GM12872 (cell line): ENCODE data around the gene FARP1.

ENCODE experiments used
- TF ChIP-seq, protein P1 (sequence below): IDR thresholded peaks from 3 replicates; pipeline ENCODE4 v1.5.1; 2011; ENCODE audit warnings: low read depth, mild to moderate bottlenecking, low read length, moderate library complexity; ENCODE audit not compliant: insufficient read depth

Gene FARP1

DNA sequence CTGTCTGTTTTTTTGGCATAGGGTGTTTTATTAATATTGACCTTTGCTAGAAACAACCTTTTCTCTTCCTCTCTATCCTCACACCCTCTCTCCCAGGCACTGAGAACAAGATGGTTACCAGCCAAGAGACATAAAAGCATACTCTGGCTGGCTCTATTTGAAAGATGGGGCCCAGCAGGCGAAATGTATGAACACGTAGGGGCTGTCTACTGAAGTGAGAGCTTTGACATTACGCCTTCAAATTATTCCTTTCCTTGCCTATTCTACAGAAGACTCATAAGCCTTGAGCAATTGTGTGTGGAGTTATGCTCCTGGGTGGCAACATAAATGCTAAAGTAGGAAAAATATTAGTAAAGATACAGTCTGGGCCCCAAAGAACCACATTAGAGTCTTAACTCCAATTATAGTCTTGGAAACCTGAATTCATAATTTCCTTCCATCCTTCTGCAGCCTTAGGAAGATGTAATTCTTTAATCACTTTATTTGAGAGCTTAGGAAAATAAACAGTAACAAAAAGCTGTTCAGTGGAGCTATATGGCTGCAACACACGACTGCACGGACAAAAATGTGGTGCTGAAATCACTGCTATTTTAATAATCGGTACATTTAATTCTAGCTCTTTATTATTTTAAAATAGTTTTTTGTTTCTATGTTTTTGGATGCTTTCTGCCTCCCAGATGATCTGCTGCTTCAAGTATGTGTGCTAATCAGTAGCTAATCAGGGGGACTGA lies 156.5 kb downstream of the FARP1 start:
- TF ChIP-seq, protein P1, sequence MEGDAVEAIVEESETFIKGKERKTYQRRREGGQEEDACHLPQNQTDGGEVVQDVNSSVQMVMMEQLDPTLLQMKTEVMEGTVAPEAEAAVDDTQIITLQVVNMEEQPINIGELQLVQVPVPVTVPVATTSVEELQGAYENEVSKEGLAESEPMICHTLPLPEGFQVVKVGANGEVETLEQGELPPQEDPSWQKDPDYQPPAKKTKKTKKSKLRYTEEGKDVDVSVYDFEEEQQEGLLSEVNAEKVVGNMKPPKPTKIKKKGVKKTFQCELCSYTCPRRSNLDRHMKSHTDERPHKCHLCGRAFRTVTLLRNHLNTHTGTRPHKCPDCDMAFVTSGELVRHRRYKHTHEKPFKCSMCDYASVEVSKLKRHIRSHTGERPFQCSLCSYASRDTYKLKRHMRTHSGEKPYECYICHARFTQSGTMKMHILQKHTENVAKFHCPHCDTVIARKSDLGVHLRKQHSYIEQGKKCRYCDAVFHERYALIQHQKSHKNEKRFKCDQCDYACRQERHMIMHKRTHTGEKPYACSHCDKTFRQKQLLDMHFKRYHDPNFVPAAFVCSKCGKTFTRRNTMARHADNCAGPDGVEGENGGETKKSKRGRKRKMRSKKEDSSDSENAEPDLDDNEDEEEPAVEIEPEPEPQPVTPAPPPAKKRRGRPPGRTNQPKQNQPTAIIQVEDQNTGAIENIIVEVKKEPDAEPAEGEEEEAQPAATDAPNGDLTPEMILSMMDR = no peak

DNA sequence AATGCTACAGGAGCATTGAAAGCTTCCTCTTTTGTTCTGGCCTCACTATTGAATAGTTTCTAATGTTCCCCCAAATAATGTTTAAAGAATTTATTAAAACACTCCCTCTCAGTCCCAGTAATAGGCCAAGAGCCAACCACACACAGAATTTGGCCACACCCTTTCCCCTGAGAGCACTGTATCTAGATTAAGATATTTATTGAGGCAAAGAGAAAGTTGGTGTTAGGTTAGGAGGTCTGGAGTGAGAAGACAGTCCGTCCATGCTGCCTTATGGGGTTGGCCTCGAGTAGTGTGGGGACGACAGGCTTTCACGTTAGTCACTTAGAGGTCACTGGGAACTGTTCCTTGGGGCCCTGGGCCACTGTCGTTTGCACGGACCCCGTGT lies 157.1 kb downstream of the FARP1 start:
- TF ChIP-seq, protein P1 = no peak

DNA sequence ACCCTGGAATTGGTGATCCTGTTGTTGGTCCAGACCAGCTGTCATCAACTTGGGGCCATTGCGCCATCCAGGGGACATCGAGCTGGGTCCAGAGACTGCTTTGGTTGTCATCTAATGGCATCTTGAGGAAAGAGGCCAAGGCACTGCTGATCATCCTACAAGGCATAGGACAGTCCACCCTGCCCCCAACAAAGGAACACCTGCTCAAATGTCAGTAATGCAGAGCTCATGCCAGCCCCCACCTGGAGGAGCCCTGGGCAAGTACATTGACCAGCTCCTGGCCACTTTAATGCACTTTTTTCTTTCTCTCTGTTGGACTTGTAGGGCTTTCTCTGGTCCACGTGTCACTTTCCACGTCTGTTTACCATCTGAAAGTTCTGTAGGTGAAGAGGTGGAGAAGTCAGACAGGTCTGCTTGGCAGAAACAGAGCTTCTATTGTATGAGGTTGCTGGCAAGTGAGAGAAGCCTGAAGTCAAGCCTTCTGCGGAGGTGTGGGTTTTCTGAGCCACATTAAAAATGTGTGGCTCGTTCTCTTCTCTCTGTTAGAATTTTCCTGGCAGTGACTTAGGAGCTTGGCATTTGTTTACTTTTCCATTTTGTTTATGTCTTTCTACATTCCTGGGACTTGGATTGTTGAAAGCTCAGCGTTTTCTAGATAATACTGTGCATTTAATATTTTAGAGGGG lies 158.2 kb downstream of the FARP1 start:
- TF ChIP-seq, protein P1 = no peak

DNA sequence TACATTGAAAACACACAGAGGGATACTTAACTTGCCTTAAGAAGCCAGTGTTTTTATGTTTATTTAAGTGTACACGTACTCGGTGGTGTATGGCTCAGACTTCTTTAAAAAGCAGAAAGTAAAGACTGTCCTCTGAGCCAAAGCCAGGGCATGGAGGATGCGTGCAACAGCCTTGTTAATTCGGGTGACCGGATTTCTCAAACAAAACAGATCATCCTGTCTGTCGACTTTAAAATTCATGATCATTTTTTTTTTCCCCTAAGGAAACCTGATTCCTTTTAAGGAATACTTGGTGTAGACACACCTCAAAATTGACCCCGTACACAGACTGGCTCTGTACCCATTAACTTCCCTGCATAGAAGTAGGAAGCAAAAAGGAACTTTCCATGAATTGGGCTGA lies 158.8 kb downstream of the FARP1 start:
- TF ChIP-seq, protein P1 = no peak

DNA sequence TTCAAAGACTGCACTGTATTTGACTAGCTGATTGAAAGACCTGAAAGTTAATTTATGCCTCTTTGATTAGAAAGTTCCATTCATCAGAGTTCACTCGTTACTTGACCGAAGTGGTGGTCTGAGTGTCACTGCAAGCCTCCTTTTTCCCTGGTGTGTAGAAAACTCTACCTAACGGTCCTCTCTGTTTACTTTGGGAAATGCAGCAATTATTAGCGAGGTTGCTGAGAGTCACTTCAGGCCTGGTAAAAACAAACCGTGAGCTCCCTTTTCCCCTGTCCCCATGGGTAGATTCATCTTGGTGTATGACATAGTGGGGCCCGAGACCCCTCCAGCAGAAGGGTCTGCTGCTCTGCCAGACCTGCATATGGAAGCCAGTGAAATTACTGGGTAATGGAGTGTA lies 161.0 kb downstream of the FARP1 start:
- TF ChIP-seq, protein P1 = no peak

DNA sequence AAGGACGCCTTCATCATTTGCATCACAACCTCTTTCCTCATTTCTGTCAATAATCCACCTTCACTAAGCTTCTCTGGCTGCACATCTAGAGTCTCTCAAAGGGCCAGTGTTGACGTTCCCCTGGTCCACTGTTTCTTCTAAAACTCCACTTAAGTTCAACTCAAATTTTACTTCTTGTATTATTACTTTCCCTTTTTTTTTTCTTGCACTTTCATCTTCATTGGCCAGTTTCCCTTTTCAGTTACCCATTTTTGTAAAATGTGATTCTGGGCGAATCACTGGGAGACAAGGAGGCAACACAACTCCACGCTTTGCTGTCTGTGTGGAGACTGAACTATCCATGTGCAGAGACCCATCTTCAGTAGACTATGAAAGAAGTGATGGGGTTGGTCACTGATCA lies 162.8 kb downstream of the FARP1 start:
- TF ChIP-seq, protein P1 = no peak

DNA sequence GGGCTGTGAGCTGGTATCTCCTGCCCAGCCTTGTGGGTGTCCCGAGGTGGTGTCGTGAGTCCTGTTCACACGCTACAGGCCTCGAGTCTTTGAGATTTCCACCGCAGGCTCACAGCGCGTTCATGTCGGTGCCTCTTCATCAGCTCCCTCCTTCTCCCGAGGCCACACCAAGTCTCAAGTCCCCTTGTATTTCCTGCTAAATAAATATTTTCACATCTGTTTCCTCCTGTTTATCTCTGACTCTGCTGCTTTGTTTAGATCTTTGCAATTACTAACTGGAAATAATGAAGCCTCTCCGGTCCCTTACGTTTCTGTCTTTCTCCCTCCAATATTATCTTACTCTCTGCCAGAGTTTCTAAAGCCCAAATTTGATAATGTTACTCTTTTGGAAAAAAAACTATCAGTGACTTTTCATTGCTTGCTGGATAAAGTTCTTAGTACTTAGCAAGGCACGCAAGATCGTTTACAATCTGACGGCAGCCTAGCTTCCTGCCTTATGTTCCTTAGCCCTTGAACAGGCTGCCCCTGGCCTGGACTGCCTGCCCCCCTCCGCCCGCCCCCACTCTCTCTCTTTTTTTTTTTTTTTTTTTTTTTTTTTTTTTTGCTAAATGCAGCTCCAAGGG lies 164.7 kb downstream of the FARP1 start:
- TF ChIP-seq, protein P1 = no peak
